Loucy (cell line): ENCODE measurements around the gene KRTAP4-6.
"Not testable (repeated sequence)": the region's sequence is repeated elsewhere in the genome, so short reads cannot be mapped to it uniquely, and the experiment has no call there.

Experiments
- H2AFZ ChIP-seq: fragments of 200-600 bp; sonication (generic); 2 replicates; pipeline ENCODE4 v1.6.0; 2016; ENCODE audit warnings: antibody characterized with exemption, mild to moderate bottlenecking, low read length, moderate library complexity
- H3F3A ChIP-seq: fragments of 200-600 bp; 2 replicates; pipeline ENCODE4 v1.6.0; 2016; ENCODE audit warnings: antibody characterized with exemption, low read depth, mild to moderate bottlenecking
- H3K27me3 ChIP-seq: fragments of 200-600 bp; sonication (generic); 2 replicates; pipeline ENCODE4 v1.6.1; 2014; ENCODE audit warnings: low read length, mild to moderate bottlenecking; ENCODE audit not compliant: insufficient read depth, poor library complexity, severe bottlenecking
- H3K36me3 ChIP-seq: fragments of 200-600 bp; sonication (generic); 2 replicates; pipeline ENCODE4 v1.6.1; 2016; ENCODE audit warnings: low read length; ENCODE audit not compliant: insufficient read depth
- H3K4me1 ChIP-seq: fragments of 200-600 bp; sonication (generic); 2 replicates; pipeline ENCODE4 v1.5.1; 2014; ENCODE audit warnings: low read length, mild to moderate bottlenecking; ENCODE audit not compliant: insufficient read depth, poor library complexity, severe bottlenecking
- H3K4me2 ChIP-seq: fragments of 200-600 bp; sonication (generic); 2 replicates; pipeline ENCODE4 v1.6.0; 2014; ENCODE audit warnings: antibody characterized with exemption, low read length, low read depth, mild to moderate bottlenecking; ENCODE audit not compliant: poor library complexity, severe bottlenecking
- H3K4me3 ChIP-seq: fragments of 200-600 bp; sonication (generic); 2 replicates; pipeline ENCODE4 v1.5.1; 2014; ENCODE audit warnings: low read length, mild to moderate bottlenecking, mixed read lengths; ENCODE audit not compliant: poor library complexity, severe bottlenecking
- H3K79me2 ChIP-seq: fragments of 200-600 bp; sonication (generic); 2 replicates; pipeline ENCODE4 v1.6.1; 2014; ENCODE audit warnings: low read length; ENCODE audit not compliant: insufficient read depth
- H3K9ac ChIP-seq: fragments of 200-600 bp; sonication (generic); 2 replicates; pipeline ENCODE4 v1.6.0; 2014; ENCODE audit warnings: mild to moderate bottlenecking, low read depth, low read length, moderate library complexity; ENCODE audit not compliant: poor library complexity, severe bottlenecking
- H3K9me2 ChIP-seq: fragments of 200-600 bp; sonication (generic); replicated peaks from 2 replicates; pipeline ENCODE4 v1.6.1; 2016; ENCODE audit warnings: low read depth, low read length, mixed read lengths
- H3K9me3 ChIP-seq: fragments of 200-600 bp; sonication (generic); 2 replicates; pipeline ENCODE4 v1.6.1; 2014; ENCODE audit warnings: mild to moderate bottlenecking, antibody characterized with exemption, low read length, low read depth; ENCODE audit not compliant: insufficient read depth
- H4K20me1 ChIP-seq: fragments of 200-600 bp; sonication (generic); 2 replicates; pipeline ENCODE4 v1.6.0; 2014; ENCODE audit warnings: antibody characterized with exemption, low read length, mild to moderate bottlenecking; ENCODE audit not compliant: insufficient read depth, poor library complexity, severe bottlenecking
- EZH2phosphoT487 ChIP-seq: fragments of 200-600 bp; IDR thresholded peaks from 2 replicates; pipeline ENCODE4 v1.6.1; 2018; ENCODE audit warnings: antibody characterized with exemption, mild to moderate bottlenecking, moderate library complexity, borderline replicate concordance
- TF ChIP-seq, protein P1 (sequence below): fragments of 200-600 bp; sonication (generic); conservative IDR thresholded peaks from 2 replicates; pipeline ENCODE4 v1.5.1; 2014; ENCODE audit warnings: mild to moderate bottlenecking, antibody characterized with exemption, low read length

KRTAP4-6 gene

DNA sequence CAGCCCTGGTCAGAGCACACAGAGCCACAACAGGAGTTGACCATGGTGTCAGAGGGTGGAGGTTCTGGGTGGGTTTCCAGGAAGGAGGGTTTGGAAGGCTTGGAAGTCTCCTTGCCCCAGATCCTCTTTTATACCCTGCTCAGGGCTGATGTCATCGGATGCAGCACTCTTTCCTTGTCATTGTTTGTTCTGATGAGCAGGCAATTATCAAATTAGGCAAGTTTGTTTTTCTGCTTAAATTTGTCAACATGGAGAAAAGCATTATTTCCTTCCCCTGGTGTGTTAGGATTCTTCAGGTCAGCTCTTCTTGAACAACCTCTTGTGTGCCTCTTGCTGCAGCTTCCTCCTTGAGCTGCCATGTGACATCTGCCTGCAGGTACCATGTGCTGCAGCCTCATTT is 20.3 kb upstream of the KRTAP4-6 start, which contains the start of gene KRTAP4-4:
KRTAP4-4 (minus strand) TSS at position 101 of the 400 bp plus-strand sequence; CDS start at position 44, 57 bp downstream.
- H3K9me3 ChIP-seq, result no peaks in the 10 kb centered on the region
- TF ChIP-seq, protein P1, sequence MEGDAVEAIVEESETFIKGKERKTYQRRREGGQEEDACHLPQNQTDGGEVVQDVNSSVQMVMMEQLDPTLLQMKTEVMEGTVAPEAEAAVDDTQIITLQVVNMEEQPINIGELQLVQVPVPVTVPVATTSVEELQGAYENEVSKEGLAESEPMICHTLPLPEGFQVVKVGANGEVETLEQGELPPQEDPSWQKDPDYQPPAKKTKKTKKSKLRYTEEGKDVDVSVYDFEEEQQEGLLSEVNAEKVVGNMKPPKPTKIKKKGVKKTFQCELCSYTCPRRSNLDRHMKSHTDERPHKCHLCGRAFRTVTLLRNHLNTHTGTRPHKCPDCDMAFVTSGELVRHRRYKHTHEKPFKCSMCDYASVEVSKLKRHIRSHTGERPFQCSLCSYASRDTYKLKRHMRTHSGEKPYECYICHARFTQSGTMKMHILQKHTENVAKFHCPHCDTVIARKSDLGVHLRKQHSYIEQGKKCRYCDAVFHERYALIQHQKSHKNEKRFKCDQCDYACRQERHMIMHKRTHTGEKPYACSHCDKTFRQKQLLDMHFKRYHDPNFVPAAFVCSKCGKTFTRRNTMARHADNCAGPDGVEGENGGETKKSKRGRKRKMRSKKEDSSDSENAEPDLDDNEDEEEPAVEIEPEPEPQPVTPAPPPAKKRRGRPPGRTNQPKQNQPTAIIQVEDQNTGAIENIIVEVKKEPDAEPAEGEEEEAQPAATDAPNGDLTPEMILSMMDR, result no peak
- no peaks in the 10 kb centered on the region for H3K36me3 ChIP-seq
- no peaks in the 10 kb centered on the region for H3F3A ChIP-seq
- no peak within 1 kb of the TSS for H3K9ac ChIP-seq
- H3K4me3 ChIP-seq, result no peak within 1 kb of the TSS
- H3K79me2 ChIP-seq, result no peaks in the 10 kb centered on the region
- peaks cover 4% of the 10 kb centered on the region for H3K4me1 ChIP-seq
- H3K4me2 ChIP-seq, result no peak within 1 kb of the TSS
- no peaks in the 10 kb centered on the region for H4K20me1 ChIP-seq
- peak within 1 kb of the TSS; percentile 53; the same call in 1 of the 2 replicates for H2AFZ ChIP-seq
- no peaks in the 10 kb centered on the region for H3K9me2 ChIP-seq
- no peaks in the 10 kb centered on the region for H3K27me3 ChIP-seq

DNA sequence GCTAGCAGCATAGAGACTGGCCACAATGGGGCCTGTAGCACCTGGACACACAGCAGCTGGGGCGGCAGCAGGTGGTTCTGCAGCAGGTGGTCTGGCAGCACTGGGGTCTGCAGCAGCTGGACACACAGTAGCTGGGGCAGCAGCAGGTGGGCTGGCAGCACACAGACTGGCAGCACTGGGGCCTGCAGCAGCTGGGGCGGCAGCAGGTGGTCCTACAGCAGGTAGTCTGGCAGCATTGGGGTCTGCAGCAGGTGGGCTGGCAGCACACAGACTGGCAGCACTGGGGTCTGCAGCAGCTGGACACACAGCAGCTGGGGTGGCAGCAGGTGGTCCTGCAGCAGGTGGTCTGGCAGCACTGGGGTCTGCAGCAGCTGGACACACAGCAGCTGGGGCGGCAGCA is 19.8 kb upstream of the KRTAP4-6 start:
- not testable (repeated sequence) for H3F3A ChIP-seq, H4K20me1 ChIP-seq, H3K4me3 ChIP-seq, H3K9me2 ChIP-seq, H3K36me3 ChIP-seq, H3K4me1 ChIP-seq, H3K27me3 ChIP-seq, H3K9ac ChIP-seq, H3K4me2 ChIP-seq, H3K9me3 ChIP-seq, H2AFZ ChIP-seq, H3K79me2 ChIP-seq

DNA sequence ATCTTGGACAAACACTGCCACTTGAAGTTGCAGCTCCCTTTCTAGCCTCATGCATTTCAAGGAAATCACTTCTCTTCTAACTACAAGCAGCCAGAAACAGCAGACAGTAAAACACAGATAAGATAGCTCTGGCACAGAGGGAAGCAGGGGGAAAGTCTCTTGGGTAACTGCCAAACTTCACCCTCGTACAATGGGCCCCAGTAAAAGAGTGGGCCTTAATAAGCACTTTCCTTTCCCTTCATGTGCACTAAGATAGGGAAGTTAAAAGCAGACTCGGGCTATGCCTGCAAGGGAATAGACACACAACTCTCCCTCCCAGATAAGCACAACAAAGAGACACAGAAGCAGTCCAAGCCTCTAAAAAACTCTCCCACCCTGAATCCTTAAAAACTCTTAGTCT is 13.5 kb upstream of the KRTAP4-6 start:
- Histone ChIP-seq H3K9me3 (no peaks in the 10 kb centered on the region), H3F3A (no peaks in the 10 kb centered on the region), H3K9me2 (no peaks in the 10 kb centered on the region), H4K20me1 (no peaks in the 10 kb centered on the region), H3K27me3 (no peaks in the 10 kb centered on the region), H2AFZ (no peak overlapping the region), H3K4me3 (no peak overlapping the region), H3K4me2 (no peak overlapping the region), H3K36me3 (no peaks in the 10 kb centered on the region), H3K79me2 (no peaks in the 10 kb centered on the region), H3K4me1 (no peaks in the 10 kb centered on the region), H3K9ac (no peak overlapping the region)
- no peak for TF ChIP-seq EZH2phosphoT487
- TF ChIP-seq, protein P1, result no peak

DNA sequence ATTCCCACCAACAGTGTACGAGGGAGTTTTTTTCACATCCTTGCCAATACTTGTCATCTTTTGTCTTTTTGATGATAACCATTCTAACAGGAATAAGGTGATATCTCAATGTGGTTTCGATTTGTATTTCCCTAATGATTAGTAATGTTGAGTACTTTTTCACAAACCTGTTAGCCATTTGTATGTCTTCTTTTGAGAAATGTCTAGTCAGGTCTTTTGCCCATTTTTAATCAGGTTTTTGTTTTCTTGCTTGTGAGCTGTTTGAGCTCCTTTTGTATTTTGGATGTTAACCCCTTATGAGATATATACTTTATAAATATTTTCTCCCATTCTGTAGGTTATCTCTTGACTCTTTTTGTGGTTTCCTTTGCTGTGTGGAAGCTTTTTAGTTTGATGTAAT is 11.2 kb upstream of the KRTAP4-6 start:
- Histone ChIP-seq H3F3A (no peaks in the 10 kb centered on the region), H3K9me2 (no peaks in the 10 kb centered on the region), H3K4me2 (no peak overlapping the region), H3K4me1 (peaks cover 4% of the 10 kb centered on the region), H3K36me3 (no peaks in the 10 kb centered on the region), H3K79me2 (no peaks in the 10 kb centered on the region), H3K9ac (no peak overlapping the region), H3K4me3 (no peak overlapping the region), H3K27me3 (no peaks in the 10 kb centered on the region), H4K20me1 (no peaks in the 10 kb centered on the region), H2AFZ (no peak overlapping the region), H3K9me3 (no peaks in the 10 kb centered on the region)
- no peak for TF ChIP-seq EZH2phosphoT487
- TF ChIP-seq, protein P1, result no peak
